ENCODE data around the gene LCNL1.

Gene LCNL1

GRCh38 chr9:136991993-136992818 is 9.4 kb downstream of the LCNL1 start, which contains the start of gene PAXX:
PAXX (plus strand) TSS chr9:136992422; CDS start chr9:136992444, 22 bp downstream.
- H3K4me3 ChIP-seq (ENCODE audit: low read depth, low read length): peak within 1 kb of the TSS; percentile 79
- no peak for TF ChIP-seq CTCF (IDR thresholded peaks at IDR 0.05; ENCODE audit: low read depth, low read length)

GRCh38 chr9:136992819-136993369 is 10.1 kb downstream of the LCNL1 start:
- peak overlapping the region; percentile 79 for H3K4me3 ChIP-seq (ENCODE audit: low read depth, low read length)
- TF ChIP-seq CTCF (IDR thresholded peaks at IDR 0.05; ENCODE audit: low read depth, low read length): no peak

- no peak for TF ChIP-seq CTCF (IDR thresholded peaks at IDR 0.05; ENCODE audit: low read depth, low read length)
- H3K4me3 ChIP-seq (ENCODE audit: low read depth, low read length): no peak overlapping the region
These were observed 11.5 kb downstream of the LCNL1 start for GRCh38 chr9:136994180-136994887.

GRCh38 chr9:136994888-136995230 is 12.1 kb downstream of the LCNL1 start:
- no peak overlapping the region for H3K4me3 ChIP-seq (ENCODE audit: low read depth, low read length)
- TF ChIP-seq CTCF (IDR thresholded peaks at IDR 0.05; ENCODE audit: low read depth, low read length): no peak

GRCh38 chr9:136995362-136995761 is 12.6 kb downstream of the LCNL1 start:
- H3K4me3 ChIP-seq (ENCODE audit: low read depth, low read length): no peak overlapping the region
- TF ChIP-seq CTCF (IDR thresholded peaks at IDR 0.05; ENCODE audit: low read depth, low read length): no peak

GRCh38 chr9:136995772-136996311 is 13.0 kb downstream of the LCNL1 start:
- TF ChIP-seq CTCF (IDR thresholded peaks at IDR 0.05; ENCODE audit: low read depth, low read length): no peak
- H3K4me3 ChIP-seq (ENCODE audit: low read depth, low read length): no peak overlapping the region

Data from WI38 (cell line).